Embryonic facial prominence (tissue), 1 donor: ENCODE measurements around the gene ATP6V1F.
"Not testable (repeated sequence)": the region's sequence is repeated elsewhere in the genome, so short reads cannot be mapped to it uniquely, and the experiment has no call there.

Experiments used
- DNase-seq: peaks from one replicate; pipeline ENCODE4 v3.0.0-alpha.2; 2016; ENCODE audit errors: extremely low spot score

Gene ATP6V1F

GRCh38 chr7:128900237-128900636 lies 37.6 kb downstream of the ATP6V1F start:
- no peak for DNase-seq

GRCh38 chr7:128902761-128903585 lies 40.3 kb downstream of the ATP6V1F start:
- no peak for DNase-seq

DNA sequence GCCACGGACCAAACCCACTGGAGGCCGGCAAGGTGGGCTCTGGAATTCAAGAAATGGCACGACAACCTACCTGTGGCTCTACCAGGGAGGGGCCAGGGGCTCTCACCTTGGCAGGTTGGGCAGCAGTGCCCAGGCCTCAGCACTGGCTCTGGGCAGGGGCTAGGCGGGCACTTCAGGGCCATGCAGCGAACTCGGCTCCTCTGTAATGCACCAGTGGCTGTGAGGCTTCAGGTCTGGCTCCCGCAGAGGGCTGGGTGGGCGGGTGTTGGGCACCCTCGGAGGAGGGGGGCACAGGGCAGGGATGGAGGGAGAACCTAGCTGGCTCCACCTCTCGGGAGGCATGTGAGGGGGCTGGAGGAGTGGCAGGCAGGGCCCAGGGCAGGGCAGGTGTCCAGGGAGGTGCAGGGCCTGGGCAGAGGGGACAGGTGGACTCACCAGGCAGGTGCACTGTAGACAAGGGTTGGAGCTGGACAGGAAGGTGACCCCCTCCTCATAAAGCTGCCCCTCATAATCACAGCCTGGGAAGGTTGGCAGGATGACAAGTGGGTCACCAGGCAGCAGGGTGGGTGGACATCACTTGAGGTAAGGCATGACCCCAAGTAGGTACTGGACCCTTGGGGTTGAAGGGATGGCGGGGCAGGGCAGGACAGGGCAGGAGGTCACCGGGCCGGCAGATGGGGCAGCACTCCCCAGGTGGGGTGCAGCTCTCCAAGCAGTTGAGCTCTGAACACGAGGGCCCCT lies 41.1 kb downstream of the ATP6V1F start:
- no peak for DNase-seq

GRCh38 chr7:128904381-128905197 lies 41.9 kb downstream of the ATP6V1F start:
- DNase-seq = no peak

- no peak for DNase-seq
Measured at GRCh38 chr7:128906001-128906765, 43.5 kb downstream of the ATP6V1F start.

GRCh38 chr7:128906766-128907559 lies 44.3 kb downstream of the ATP6V1F start:
- DNase-seq = no peak

DNA sequence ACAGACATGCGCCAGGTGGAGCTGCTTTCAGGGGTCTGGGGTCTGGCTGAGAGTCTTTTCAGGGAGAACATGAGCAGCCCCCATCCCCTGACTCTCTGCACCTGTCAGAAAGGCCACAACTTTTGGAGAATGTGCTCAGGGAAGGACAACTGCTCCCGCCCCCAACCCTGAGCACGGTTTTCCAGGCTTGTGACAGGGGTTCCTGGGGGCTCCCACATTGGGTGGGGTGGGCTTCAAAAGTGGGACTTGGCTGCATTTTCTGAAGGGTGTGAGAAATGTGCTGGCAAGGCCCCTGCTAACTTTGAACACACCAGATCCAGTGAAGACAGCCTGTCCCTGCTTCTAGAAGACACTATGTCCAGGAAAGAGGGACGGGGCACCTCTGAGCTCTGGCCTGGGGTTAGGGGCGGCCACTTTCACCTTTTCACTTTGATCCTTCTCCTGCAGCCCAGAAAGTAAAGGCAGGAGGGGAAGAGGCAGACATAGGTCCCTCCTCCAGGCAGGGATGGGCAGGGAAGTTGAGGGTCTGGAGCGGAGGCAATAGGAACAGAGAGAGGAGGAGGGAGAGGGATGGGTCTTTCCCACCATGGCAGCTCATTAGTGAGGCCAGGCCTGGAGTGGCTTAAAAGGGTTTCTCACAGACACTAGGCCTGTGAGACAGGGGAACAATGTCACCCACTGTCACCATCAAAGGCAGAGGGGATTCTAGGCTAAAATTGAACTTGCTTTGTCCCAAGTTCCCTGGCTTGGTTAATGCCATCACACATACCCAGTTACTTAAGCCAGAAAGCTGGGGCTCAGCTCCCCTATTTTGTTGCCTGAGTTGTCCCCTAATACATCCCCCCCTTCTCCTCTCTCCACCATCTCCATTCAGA lies 46.3 kb downstream of the ATP6V1F start:
- DNase-seq = no peak

DNA sequence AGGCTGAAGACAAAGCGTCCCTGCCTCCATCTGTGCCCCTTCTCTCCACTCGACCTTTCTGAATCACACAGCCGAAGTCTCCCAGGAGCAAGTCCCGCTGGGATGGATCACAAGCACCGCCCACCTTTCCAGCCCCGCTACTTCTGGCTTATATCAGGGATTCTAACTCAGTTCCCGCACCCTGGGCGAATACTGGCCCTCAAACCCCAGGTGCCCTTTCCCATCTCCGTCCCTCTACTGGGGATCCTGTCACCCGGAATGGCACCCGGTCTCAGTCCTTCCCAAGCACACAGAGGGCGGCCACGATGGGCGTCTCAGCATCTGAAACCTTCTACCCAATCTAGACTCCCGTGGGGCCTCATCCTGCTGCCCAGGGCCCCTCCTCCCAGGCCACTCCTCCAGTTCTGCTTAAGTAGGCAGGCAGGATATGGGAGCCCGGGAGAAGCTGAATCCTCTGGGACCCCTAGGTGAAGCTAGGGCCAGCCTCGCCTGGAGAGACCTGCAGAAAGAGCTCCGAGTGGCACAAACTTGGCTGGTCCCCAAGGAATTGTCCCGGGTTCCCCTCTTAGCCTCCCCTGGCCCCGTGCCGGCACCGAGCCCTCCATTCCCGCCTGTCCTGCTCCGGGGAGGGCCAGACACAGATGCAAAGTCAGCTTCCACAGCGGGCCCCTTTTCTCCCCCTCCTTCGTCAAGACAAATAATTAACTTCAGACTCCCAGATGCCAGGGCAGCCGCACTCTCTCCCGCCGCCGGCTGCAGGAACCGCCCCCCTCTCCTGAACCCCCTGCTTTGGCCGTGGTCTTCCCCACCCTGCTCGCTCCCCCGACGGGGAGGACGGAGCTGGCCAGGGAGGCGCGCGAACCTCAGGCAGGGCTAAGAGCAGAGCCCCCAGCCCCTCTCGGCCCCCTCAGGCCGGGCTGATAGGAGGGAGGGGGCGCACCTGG lies 47.2 kb downstream of the ATP6V1F start:
- no peak for DNase-seq

DNA sequence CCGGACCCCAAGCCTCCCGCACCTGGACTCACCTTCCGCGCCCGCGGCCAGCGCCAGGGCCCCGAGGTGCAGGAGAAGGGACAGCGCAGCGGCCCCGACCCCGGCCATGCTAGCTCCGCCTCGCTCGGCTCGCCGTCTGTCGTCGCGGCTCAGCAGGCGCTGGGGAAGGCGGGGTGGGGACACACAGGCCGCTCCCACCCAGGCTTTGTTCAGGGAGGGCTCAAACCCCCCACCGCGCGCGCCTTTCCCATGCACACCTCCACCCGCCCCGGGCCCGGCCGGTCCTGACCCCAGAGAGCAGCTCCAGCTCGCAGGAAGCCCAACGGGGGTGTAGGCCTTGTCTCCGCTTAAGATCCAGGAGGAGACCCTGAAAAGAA lies 47.9 kb downstream of the ATP6V1F start, which contains the start of gene KCP:
KCP (minus strand) TSS at position 141 of the 377 bp plus-strand sequence; CDS start at position 108, 33 bp downstream.
- no peak for DNase-seq

DNA sequence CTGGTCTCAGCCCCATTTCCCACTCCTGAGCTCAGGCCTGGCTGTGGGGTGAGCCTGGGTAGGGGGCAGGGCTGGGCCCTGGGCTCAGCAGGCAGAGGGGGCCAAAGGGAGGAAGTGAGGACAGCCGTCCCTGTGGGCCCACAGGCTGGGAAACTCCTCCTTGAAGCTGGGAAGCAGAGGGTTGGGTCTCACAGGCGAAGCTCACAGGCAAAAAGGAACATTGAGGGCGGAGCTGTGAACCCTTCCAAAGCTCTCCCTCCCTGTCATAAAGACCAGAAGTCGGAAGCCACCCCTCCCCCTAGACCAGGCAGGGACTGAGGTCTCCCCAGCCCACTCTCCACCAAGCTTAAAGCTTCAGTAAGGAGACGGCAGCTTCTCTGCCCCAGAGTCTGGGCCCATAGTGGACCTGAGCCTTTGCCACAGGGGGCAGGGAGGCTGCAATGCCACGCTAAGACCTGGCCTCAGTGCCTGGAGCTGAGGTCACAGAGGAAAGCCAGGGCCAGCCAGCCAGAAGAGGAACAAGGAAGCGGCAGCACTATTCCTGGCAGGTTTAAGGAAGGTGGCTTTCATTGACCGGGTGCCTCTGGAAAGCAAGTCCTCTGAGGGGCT lies 48.9 kb downstream of the ATP6V1F start:
- DNase-seq = no peak

DNA sequence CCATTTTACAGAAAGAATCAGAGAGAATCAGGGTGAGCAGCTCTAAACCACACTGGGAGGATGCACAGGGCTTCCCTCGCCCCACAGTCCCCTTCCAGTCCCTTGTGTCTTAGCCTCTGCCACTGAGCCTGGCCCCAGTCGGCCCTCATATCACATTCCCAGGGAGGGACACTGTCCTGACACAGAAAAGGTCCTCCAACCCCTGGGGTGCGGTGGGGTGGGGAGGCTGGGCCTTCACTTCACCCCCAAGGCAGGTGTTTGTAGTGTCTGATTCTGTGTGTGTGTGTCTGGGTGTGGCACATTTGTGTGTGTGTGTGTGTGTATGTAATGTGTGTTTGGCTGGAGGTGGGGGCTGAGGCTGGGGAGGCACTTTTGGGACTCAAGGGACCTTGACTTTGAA lies 49.6 kb downstream of the ATP6V1F start:
- DNase-seq = no peak

GRCh38 chr7:128912709-128913495 lies 50.2 kb downstream of the ATP6V1F start:
- not testable (repeated sequence) for DNase-seq

- DNase-seq = no peak
Measured at GRCh38 chr7:128913870-128914565, 51.4 kb downstream of the ATP6V1F start.

DNA sequence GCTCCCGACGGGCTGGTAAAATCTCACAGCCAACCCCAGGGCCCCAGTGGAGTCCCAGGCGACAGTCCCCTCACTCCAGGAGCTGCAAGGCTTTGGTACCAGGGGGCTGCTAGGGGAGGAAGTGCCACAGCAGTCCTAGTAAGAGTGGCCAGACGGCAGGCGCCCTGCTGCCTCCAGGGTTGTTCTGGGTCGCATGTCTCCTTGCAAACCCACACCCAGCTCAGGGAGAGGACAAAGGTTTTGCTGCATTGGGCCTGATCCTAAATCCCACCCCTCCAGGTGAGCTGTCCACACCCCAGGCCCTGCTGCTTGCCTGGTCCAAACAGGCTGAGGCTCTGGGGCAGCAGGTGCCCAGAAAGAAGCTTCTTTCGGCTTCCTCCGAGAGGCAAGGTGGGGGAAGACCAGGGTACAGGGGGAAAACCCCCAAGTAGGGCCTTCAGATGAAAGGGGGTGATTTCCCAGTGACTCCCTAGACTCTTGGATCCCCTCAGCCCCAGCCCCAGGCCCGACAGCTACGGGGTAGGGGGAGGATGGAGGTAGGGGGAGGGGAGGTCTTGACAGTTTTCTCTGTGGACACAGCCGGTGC lies 52.0 kb downstream of the ATP6V1F start:
- DNase-seq = no peak

- no peak for DNase-seq
Measured at GRCh38 chr7:128915271-128915819, 52.7 kb downstream of the ATP6V1F start.
